GM23338 (cell line): ENCODE measurements around the gene CST3. TPM values are rescaled to one million over a fixed set of nuclear protein-coding genes. Genes with fewer than 3 reads are reported as not detected.

Experiments
- ATAC-seq: fragments of 200-7000 bp; cut with Tn5 transposase; 3 replicates; pipeline ENCODE4 v1.9.1; 2020
- DNase-seq: peaks from one replicate; pipeline ENCODE4 v3.0.0-alpha.2; 2015; ENCODE audit warnings: low spot score
- H2AFZ ChIP-seq: fragments of 200-600 bp; sonication (generic); 2 replicates; pipeline ENCODE4 v1.8.0; 2016; ENCODE audit warnings: antibody characterized with exemption, mild to moderate bottlenecking, moderate library complexity
- H3F3A ChIP-seq: fragments of 200-600 bp; sonication (generic); replicated peaks from 2 replicates; pipeline ENCODE4 v1.8.0; 2017; ENCODE audit warnings: antibody characterized with exemption, mixed run types, low read depth
- H3K27ac ChIP-seq: fragments of 200-600 bp; sonication (generic); 2 replicates; pipeline ENCODE4 v1.6.1; 2016; ENCODE audit warnings: low read depth
- H3K27me3 ChIP-seq: fragments of 200-600 bp; sonication (generic); 2 replicates; pipeline ENCODE4 v1.8.0; 2016; ENCODE audit warnings: mild to moderate bottlenecking, mixed run types, moderate library complexity; ENCODE audit not compliant: insufficient read depth
- H3K36me3 ChIP-seq: fragments of 200-600 bp; sonication (generic); 2 replicates; pipeline ENCODE4 v1.8.0; 2016; ENCODE audit warnings: mild to moderate bottlenecking; ENCODE audit not compliant: insufficient read depth
- H3K4me1 ChIP-seq: fragments of 200-600 bp; sonication (generic); 2 replicates; pipeline ENCODE4 v1.8.0; 2016; ENCODE audit warnings: mild to moderate bottlenecking, moderate library complexity; ENCODE audit not compliant: insufficient read depth
- H3K4me2 ChIP-seq: fragments of 200-600 bp; sonication (generic); 2 replicates; pipeline ENCODE4 v1.7.1; 2017; ENCODE audit warnings: mixed run types
- H3K4me3 ChIP-seq: fragments of 200-600 bp; sonication (generic); 2 replicates; pipeline ENCODE4 v1.6.1; 2016; ENCODE audit warnings: mixed run types
- H3K79me2 ChIP-seq: fragments of 200-600 bp; sonication (generic); replicated peaks from 2 replicates; pipeline ENCODE4 v1.8.0; 2017; ENCODE audit warnings: mild to moderate bottlenecking; ENCODE audit not compliant: insufficient read depth
- H3K9me2 ChIP-seq: fragments of 200-600 bp; sonication (generic); 2 replicates; pipeline ENCODE4 v1.8.0; 2017; ENCODE audit not compliant: insufficient read depth
- H4K20me1 ChIP-seq: fragments of 200-600 bp; sonication (generic); replicated peaks from 2 replicates; pipeline ENCODE4 v1.8.0; 2017; ENCODE audit warnings: mild to moderate bottlenecking; ENCODE audit not compliant: insufficient read depth
- H3K27ac Mint-ChIP-seq: 2 replicates; pipeline ENCODE4 v1.8.0; 2020; ENCODE audit warnings: inconsistent platforms, mild to moderate bottlenecking, moderate library complexity, mixed read lengths
- H3K27me3 Mint-ChIP-seq: 3 replicates; pipeline ENCODE4 v1.8.0; 2022; ENCODE audit warnings: low read depth, mild to moderate bottlenecking, moderate library complexity, mixed read lengths, inconsistent platforms; ENCODE audit not compliant: insufficient read depth, poor library complexity
- H3K36me3 Mint-ChIP-seq: 3 replicates; pipeline ENCODE4 v1.8.0; 2021; ENCODE audit warnings: low read depth, mild to moderate bottlenecking, inconsistent platforms, moderate library complexity, mixed read lengths
- H3K4me1 Mint-ChIP-seq: 3 replicates; pipeline ENCODE4 v1.8.0; 2020; ENCODE audit warnings: mild to moderate bottlenecking, inconsistent platforms, mixed read lengths
- H3K4me3 Mint-ChIP-seq: 3 replicates; pipeline ENCODE4 v1.8.0; 2021; ENCODE audit warnings: moderate library complexity, mild to moderate bottlenecking, inconsistent platforms, mixed read lengths
- H3K9me3 Mint-ChIP-seq: 3 replicates; pipeline ENCODE4 v1.8.0; 2020; ENCODE audit warnings: moderate library complexity, mild to moderate bottlenecking, inconsistent platforms, mixed read lengths
- CREB1 ChIP-seq: fragments of 250-450 bp; sonication (Bioruptor Pico); IDR thresholded peaks from 2 replicates; pipeline ENCODE4 v1.5.0; 2020; ENCODE audit warnings: low read depth, mild to moderate bottlenecking, moderate library complexity
- EZH2phosphoT487 ChIP-seq: fragments of 200-600 bp; sonication (generic); IDR thresholded peaks from one replicate; pipeline ENCODE4 v1.8.1; 2018; ENCODE audit warnings: antibody characterized with exemption; ENCODE audit not compliant: unreplicated experiment
- JUNB ChIP-seq: IDR thresholded peaks from one replicate; pipeline ENCODE4 v1.6.1; 2016; ENCODE audit warnings: antibody characterized with exemption; ENCODE audit not compliant: unreplicated experiment
- STAT1 ChIP-seq: IDR thresholded peaks from one replicate; pipeline ENCODE4 v1.6.1; 2016; ENCODE audit warnings: antibody characterized with exemption; ENCODE audit not compliant: unreplicated experiment
- ZNF331 ChIP-seq: fragments of 250-450 bp; sonication (Bioruptor Pico); IDR thresholded peaks from 2 replicates; pipeline ENCODE4 v1.5.0; 2020; ENCODE audit warnings: low read depth, mild to moderate bottlenecking, moderate library complexity
- ZNF462 ChIP-seq: fragments of 250-450 bp; sonication (Bioruptor Pico); IDR thresholded peaks from 2 replicates; pipeline ENCODE4 v1.5.0; 2020; ENCODE audit warnings: mild to moderate bottlenecking, moderate library complexity
- polyA plus RNA-seq: library from polyadenylated mRNA; unstranded; fragments of >200 nt; fragmentation: Nextera tagmentation; extraction: Ambion mirVana; gene quantifications from 2 replicates; pipeline ENCODE4 v1.2.1, GENCODE V29; 2016
- total RNA-seq: library from RNA; depleted of rRNA; stranded (reverse); fragments of >200 nt; shearing (Covaris generic); gene quantifications from 2 replicates; pipeline ENCODE4 v1.2.3, GENCODE V29; 2014

The CST3 gene
- total and polyA plus RNA-seq, 2 experiments from 2014 or later: 51.8 to 71.5 TPM

- TF ChIP-seq ZNF462 (CRISPR knock-in tag): no peak
- no peak for TF ChIP-seq EZH2phosphoT487
- no peak for TF ChIP-seq JUNB
- TF ChIP-seq STAT1: no peak
Measured at GRCh38 chr20:23586735-23587525, 50.8 kb downstream of the CST3 start (continued).

GRCh38 chr20:23585808-23586734, 51.7 kb downstream of the CST3 start:
- Histone ChIP-seq H3F3A (no peaks in the 10 kb centered on the region), H3K27me3 (no peaks in the 10 kb centered on the region; the same call in 1 of the 2 replicates), H3K4me2 (no peak overlapping the region), H3K9me2 (peaks cover 13% of the 10 kb centered on the region; the same call in 1 of the 2 replicates), H3K4me1 (no peaks in the 10 kb centered on the region), H2AFZ (no peak overlapping the region), H4K20me1 (no peaks in the 10 kb centered on the region), H3K27ac (no peak overlapping the region), H3K36me3 (no peaks in the 10 kb centered on the region), H3K4me3 (no peak overlapping the region), H3K79me2 (no peaks in the 10 kb centered on the region)
- peaks cover 20% of the 10 kb centered on the region for H3K27me3 Mint-ChIP-seq
- H3K4me3 Mint-ChIP-seq: no peak overlapping the region
- no peak for DNase-seq
- ATAC-seq: no peak
- TF ChIP-seq STAT1 (no peak), ZNF331 (CRISPR knock-in tag) (no peak), CREB1 (CRISPR knock-in tag) (no peak), ZNF462 (CRISPR knock-in tag) (no peak)
- H3K36me3 Mint-ChIP-seq: peaks cover 10% of the 10 kb centered on the region; the same call in 1 of the 3 replicates
- H3K4me1 Mint-ChIP-seq: peaks cover 23% of the 10 kb centered on the region
- peaks cover 20% of the 10 kb centered on the region for H3K9me3 Mint-ChIP-seq
- no peak overlapping the region for H3K27ac Mint-ChIP-seq
